SK-N-DZ (cell line): ENCODE data around the gene SCYGR1.
"Not testable (repeated sequence)": the region's sequence is repeated elsewhere in the genome, so short reads cannot be mapped to it uniquely, and the experiment has no call there.

ENCODE experiments used
- DNase-seq: peaks from one replicate; pipeline ENCODE4 v3.0.0-alpha.2; 2015; ENCODE audit warnings: low spot score

SCYGR1 gene

GRCh38 chr2:227402959-227403358 lies 15.2 kb upstream of the SCYGR1 start:
- DNase-seq, result no peak

- DNase-seq, result no peak
These were observed 14.6 kb upstream of the SCYGR1 start for GRCh38 chr2:227402321-227402720.

GRCh38 chr2:227401550-227401949 lies 13.8 kb upstream of the SCYGR1 start:
- no peak for DNase-seq

- no peak for DNase-seq
These were observed 11.2 kb upstream of the SCYGR1 start for GRCh38 chr2:227398684-227399670.

- DNase-seq, result no peak
These were observed 9.8 kb upstream of the SCYGR1 start for GRCh38 chr2:227397562-227397961.

GRCh38 chr2:227395556-227395955 lies 7.8 kb upstream of the SCYGR1 start:
- no peak for DNase-seq

GRCh38 chr2:227394401-227394800 lies 6.7 kb upstream of the SCYGR1 start:
- no peak for DNase-seq

- no peak for DNase-seq
These were observed 2.9 kb upstream of the SCYGR1 start for GRCh38 chr2:227390468-227391256.

- no peak for DNase-seq
These were observed 1.9 kb upstream of the SCYGR1 start for GRCh38 chr2:227389661-227390060.

- DNase-seq, result no peak
These were observed 1.5 kb upstream of the SCYGR1 start for GRCh38 chr2:227389231-227389630.

- no peak for DNase-seq
These were observed 825 bp upstream of the SCYGR1 start for GRCh38 chr2:227388537-227389011.

- no peak for DNase-seq
These were observed 1.1 kb downstream of the SCYGR1 start for GRCh38 chr2:227386630-227387029.

GRCh38 chr2:227383686-227384085 lies 4.1 kb downstream of the SCYGR1 start:
- no peak for DNase-seq

- not testable (repeated sequence) for DNase-seq
These were observed 5.4 kb downstream of the SCYGR1 start for GRCh38 chr2:227382241-227382835.

GRCh38 chr2:227379095-227379494 lies 8.7 kb downstream of the SCYGR1 start, which contains the start of gene TM4SF20:
Gene TM4SF20 (minus strand): TSS chr2:227379306. CDS start chr2:227379268, 38 bp downstream.
- no peak for DNase-seq

GRCh38 chr2:227378371-227378782 lies 9.4 kb downstream of the SCYGR1 start:
- DNase-seq, result no peak

GRCh38 chr2:227377467-227378351 lies 10.0 kb downstream of the SCYGR1 start:
- DNase-seq, result no peak

- no peak for DNase-seq
These were observed 10.9 kb downstream of the SCYGR1 start for GRCh38 chr2:227376656-227377396.

- no peak for DNase-seq
These were observed 13.6 kb downstream of the SCYGR1 start for GRCh38 chr2:227374158-227374557.

- DNase-seq, result no peak
These were observed 14.4 kb downstream of the SCYGR1 start for GRCh38 chr2:227373389-227373788.
